Keratinocyte (primary cell): ENCODE data around the gene PTPRD. TPM values are rescaled to one million over a fixed set of nuclear protein-coding genes. Genes with fewer than 3 reads are reported as not detected.

Experiments
- DNase-seq: peaks from one replicate; pipeline ENCODE4 v3.0.0-alpha.2; 2011; ENCODE audit warnings: low read depth, missing footprints, low spot score
- FAIRE-seq: peaks from 2 replicates; lab custom pipeline; 2011; peaks lifted over from hg19 to GRCh38; lab: Jason Lieb, UNC
- H2AFZ ChIP-seq: 2 replicates; pipeline ENCODE4 v1.6.0; 2012; ENCODE audit warnings: low read length, control low read depth, inconsistent platforms; ENCODE audit not compliant: control insufficient read depth
- H3K27ac ChIP-seq: 2 replicates; pipeline ENCODE4 v1.5.1; 2011; ENCODE audit warnings: low read length; ENCODE audit not compliant: control insufficient read depth, insufficient read depth
- H3K27me3 ChIP-seq: 3 replicates; pipeline ENCODE4 v1.6.0; 2011; ENCODE audit warnings: low read length; ENCODE audit not compliant: control insufficient read depth, insufficient read depth; ENCODE audit errors: extremely low read depth
- H3K36me3 ChIP-seq, 2 experiments: 2 replicates in 1 of 2; 3 replicates in 1 of 2; pipeline ENCODE4 v1.5.1; 2011; ENCODE audit warnings: low read length in 2 of 2, mild to moderate bottlenecking in 1 of 2; ENCODE audit not compliant: control insufficient read depth in 2 of 2, insufficient read depth in 2 of 2; ENCODE audit errors: extremely low read depth in 1 of 2
- H3K4me1 ChIP-seq: 3 replicates; pipeline ENCODE4 v1.5.1; 2011; ENCODE audit warnings: low read length; ENCODE audit not compliant: control insufficient read depth, insufficient read depth; ENCODE audit errors: extremely low read depth
- H3K4me2 ChIP-seq: 3 replicates; pipeline ENCODE4 v1.6.0; 2011; ENCODE audit warnings: low read depth, low read length; ENCODE audit not compliant: control insufficient read depth, insufficient read depth; ENCODE audit errors: extremely low read depth
- H3K4me3 ChIP-seq, 3 experiments: fragments of 200-600 bp in 1 of 3; sonication (generic) in 1 of 3; 2 replicates in 2 of 3; 3 replicates in 1 of 3; pipeline ENCODE4 v1.5.1; 2011 to 2016; ENCODE audit warnings: low read length in 3 of 3, mild to moderate bottlenecking in 3 of 3, control low read depth in 2 of 3, inconsistent platforms in 1 of 3, low read depth in 1 of 3, mixed read lengths in 1 of 3, mixed run types in 1 of 3, moderate library complexity in 1 of 3; ENCODE audit not compliant: control insufficient read depth in 2 of 3, insufficient read depth in 2 of 3; ENCODE audit errors: extremely low read depth in 1 of 3
- H3K79me2 ChIP-seq: 2 replicates; pipeline ENCODE4 v1.6.0; 2012; ENCODE audit warnings: low read length; ENCODE audit not compliant: control insufficient read depth, insufficient read depth
- H3K9ac ChIP-seq: 3 replicates; pipeline ENCODE4 v1.6.0; 2011; ENCODE audit warnings: low read length; ENCODE audit not compliant: control insufficient read depth, insufficient read depth; ENCODE audit errors: extremely low read depth
- H3K9me1 ChIP-seq: 3 replicates; pipeline ENCODE4 v1.6.0; 2011; ENCODE audit warnings: low read length; ENCODE audit not compliant: control insufficient read depth, insufficient read depth; ENCODE audit errors: extremely low read depth
- H3K9me3 ChIP-seq: 2 replicates; pipeline ENCODE4 v1.5.1; 2012; ENCODE audit warnings: low read depth, low read length; ENCODE audit not compliant: control insufficient read depth
- H4K20me1 ChIP-seq: 3 replicates; pipeline ENCODE4 v1.6.0; 2011; ENCODE audit warnings: low read length; ENCODE audit not compliant: control insufficient read depth, insufficient read depth; ENCODE audit errors: extremely low read depth
- EZH2 ChIP-seq: IDR thresholded peaks from one replicate; pipeline ENCODE4 v1.6.1; 2012; ENCODE audit warnings: inconsistent platforms, mild to moderate bottlenecking, low read length, moderate library complexity
- dilution Hi-C: fragments of 300-500 bp; cut with MboI; formaldehyde crosslinking; loops from one replicate; pipeline ENCODE4 v1.7.0; 2020; ENCODE audit warnings: low sequenced_read_pairs; ENCODE audit not compliant: extremely low pct_ligation_motif_present
- polyA plus RNA-seq, 5 experiments: library from polyadenylated mRNA; depleted of rRNA in 3 of 5; stranded (reverse) in 3 of 5; stranded (forward) in 1 of 5; unstranded in 1 of 5; fragments of >200 nt; gene quantifications; 1 replicate in 1 of 5; 2 replicates in 3 of 5; 3 replicates in 1 of 5; pipeline versions ENCODE4 v1.2.1 to v1.2.3, GENCODE V29; 2011 to 2012; ENCODE audit warnings: missing spikeins in 2 of 5, low read depth in 1 of 5, low replicate concordance in 1 of 5
- TF ChIP-seq, protein P1 (sequence below), 3 experiments: IDR thresholded peaks in 1 of 3; conservative IDR thresholded peaks in 1 of 3; optimal IDR thresholded peaks in 1 of 3; 2 replicates in 2 of 3; 3 replicates in 1 of 3; pipeline versions ENCODE3 to v1.5.1; 2011; ENCODE audit warnings: low read length in 3 of 3, mild to moderate bottlenecking in 3 of 3, moderate library complexity in 2 of 3, control low read depth in 1 of 3, inconsistent platforms in 1 of 3; ENCODE audit not compliant: insufficient read depth in 2 of 3; ENCODE audit errors: extremely low read depth in 1 of 3

Gene PTPRD
- polyA plus RNA-seq, 1 donor (not counting 4 experiments of a cell fraction or from before 2014, with no cell fraction given) = 0.10 TPM

- Histone ChIP-seq H3K9me1 (no peaks in the 10 kb centered on the region), H3K4me1 (no peaks in the 10 kb centered on the region), H3K9me3 (no peaks in the 10 kb centered on the region), H3K27ac (no peak overlapping the region), H3K9ac (no peak overlapping the region), H2AFZ (no peak overlapping the region), H3K4me2 (no peak overlapping the region), H3K36me3 (no peaks in the 10 kb centered on the region), H4K20me1 (no peaks in the 10 kb centered on the region), H3K4me3 (no peak overlapping the region), H3K79me2 (no peaks in the 10 kb centered on the region), H3K27me3 (no peaks in the 10 kb centered on the region)
- TF ChIP-seq, protein P1, sequence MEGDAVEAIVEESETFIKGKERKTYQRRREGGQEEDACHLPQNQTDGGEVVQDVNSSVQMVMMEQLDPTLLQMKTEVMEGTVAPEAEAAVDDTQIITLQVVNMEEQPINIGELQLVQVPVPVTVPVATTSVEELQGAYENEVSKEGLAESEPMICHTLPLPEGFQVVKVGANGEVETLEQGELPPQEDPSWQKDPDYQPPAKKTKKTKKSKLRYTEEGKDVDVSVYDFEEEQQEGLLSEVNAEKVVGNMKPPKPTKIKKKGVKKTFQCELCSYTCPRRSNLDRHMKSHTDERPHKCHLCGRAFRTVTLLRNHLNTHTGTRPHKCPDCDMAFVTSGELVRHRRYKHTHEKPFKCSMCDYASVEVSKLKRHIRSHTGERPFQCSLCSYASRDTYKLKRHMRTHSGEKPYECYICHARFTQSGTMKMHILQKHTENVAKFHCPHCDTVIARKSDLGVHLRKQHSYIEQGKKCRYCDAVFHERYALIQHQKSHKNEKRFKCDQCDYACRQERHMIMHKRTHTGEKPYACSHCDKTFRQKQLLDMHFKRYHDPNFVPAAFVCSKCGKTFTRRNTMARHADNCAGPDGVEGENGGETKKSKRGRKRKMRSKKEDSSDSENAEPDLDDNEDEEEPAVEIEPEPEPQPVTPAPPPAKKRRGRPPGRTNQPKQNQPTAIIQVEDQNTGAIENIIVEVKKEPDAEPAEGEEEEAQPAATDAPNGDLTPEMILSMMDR (optimal IDR thresholded peaks at IDR 0.05 in 1 of 3, IDR thresholded peaks at IDR 0.05 in 1 of 3, conservative IDR thresholded peaks at IDR 0.05 in 1 of 3; ENCODE audit: extremely low read depth in 1 of 3, insufficient read depth in 2 of 3, low read length in 3 of 3) = no peak
- no peak for TF ChIP-seq EZH2
- dilution Hi-C loops = no loop called here
- FAIRE-seq (no peak), DNase-seq (no peak)
These were observed 1810.6 kb downstream of the PTPRD start for GRCh38 chr9:8802242-8802641.

- H3K4me1 ChIP-seq = no peaks in the 10 kb centered on the region
- no peak overlapping the region for H3K4me2 ChIP-seq
- H3K27ac ChIP-seq = no peak overlapping the region
- no peak for TF ChIP-seq EZH2
- TF ChIP-seq, protein P1 (optimal IDR thresholded peaks at IDR 0.05 in 1 of 3, IDR thresholded peaks at IDR 0.05 in 1 of 3, conservative IDR thresholded peaks at IDR 0.05 in 1 of 3; ENCODE audit: extremely low read depth in 1 of 3, insufficient read depth in 2 of 3, low read length in 3 of 3) = no peak
- DNase-seq = no peak
- H3K36me3 ChIP-seq = no peaks in the 10 kb centered on the region
- H4K20me1 ChIP-seq = no peaks in the 10 kb centered on the region
- no peak overlapping the region for H3K9ac ChIP-seq
- no peak for FAIRE-seq
- H3K9me1 ChIP-seq = no peaks in the 10 kb centered on the region
- H3K4me3 ChIP-seq = no peak overlapping the region
- no peak overlapping the region for H2AFZ ChIP-seq
- H3K27me3 ChIP-seq = no peaks in the 10 kb centered on the region
- H3K9me3 ChIP-seq = no peaks in the 10 kb centered on the region
- no peaks in the 10 kb centered on the region for H3K79me2 ChIP-seq
- dilution Hi-C loops = no loop called here
These were observed 1812.6 kb downstream of the PTPRD start for GRCh38 chr9:8800196-8800595.
